Measurements from ENCODE around the gene HBS1L.
A peak's percentile ranks its signal among the peaks of the same experiment; 100 is the strongest.

HBS1L gene

DNA sequence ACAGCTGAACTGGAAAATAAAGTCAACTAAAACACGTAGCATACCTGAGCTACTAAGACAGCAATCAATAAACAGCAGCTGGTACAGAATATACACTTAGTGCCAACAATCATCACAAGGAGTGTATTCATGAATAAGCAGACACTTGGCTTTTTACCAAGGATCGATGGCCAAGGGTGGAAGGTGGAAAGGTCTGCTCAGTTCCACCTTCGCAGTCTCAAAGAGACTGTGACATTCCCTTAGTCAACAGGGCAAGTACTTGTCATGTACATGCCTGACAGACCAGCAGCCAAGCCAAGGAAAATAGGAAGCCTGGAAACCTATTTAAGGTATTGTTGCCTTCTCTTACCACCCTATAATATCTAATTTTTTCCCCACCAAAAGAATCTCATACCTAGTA lies 21.4 kb downstream of the HBS1L start:
- DNase-seq = no peak

DNA sequence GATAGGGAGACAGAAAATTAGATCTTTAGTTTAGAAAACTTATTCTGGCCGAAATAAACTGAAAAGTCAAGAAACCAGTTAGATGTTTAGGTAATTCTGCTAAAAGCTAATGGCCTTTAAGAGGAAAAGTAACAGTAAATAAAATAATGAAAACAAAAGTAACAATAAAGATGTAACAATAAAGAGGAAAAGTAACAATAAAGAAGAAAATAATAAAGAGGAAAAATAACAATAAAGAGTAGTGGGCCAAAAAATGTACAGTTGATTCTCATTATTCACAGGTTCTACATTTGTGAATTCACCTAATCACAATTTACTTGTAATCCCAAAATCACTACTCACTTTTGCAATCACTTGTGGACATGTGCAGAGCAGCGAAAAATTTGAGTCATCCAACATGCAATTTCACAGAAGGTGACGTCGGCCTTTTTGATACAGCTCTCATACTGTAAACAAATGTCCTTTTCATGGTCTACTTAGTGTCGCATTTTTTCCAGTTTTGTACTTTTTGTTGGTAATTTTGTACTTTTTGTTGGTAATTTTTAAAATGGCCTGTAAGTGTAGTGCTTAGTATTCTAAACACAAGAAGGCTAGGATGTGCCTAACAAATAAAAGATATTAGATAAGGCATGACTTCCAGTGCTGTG lies 24.0 kb downstream of the HBS1L start:
- peak; percentile 40 for DNase-seq

DNA sequence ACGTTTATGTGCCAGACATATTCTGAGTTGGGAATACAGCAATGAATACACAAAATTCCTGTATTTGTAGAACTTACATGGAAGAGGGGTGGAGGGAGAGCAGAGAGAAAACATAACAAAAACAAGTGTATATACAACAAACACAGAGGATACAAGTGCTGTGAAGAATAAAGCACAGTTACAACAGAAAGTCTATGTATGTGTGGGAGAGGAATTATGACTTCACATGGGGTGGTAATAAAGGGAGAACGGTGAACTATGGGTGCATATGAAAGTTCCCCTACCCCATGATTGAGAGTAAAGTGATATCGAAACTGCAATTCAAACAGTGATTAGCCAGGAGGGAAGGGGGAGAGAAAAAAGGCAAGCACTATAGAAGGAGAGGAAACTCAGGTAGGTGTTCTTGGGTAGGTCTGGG lies 24.6 kb downstream of the HBS1L start:
- DNase-seq = no peak

DNA sequence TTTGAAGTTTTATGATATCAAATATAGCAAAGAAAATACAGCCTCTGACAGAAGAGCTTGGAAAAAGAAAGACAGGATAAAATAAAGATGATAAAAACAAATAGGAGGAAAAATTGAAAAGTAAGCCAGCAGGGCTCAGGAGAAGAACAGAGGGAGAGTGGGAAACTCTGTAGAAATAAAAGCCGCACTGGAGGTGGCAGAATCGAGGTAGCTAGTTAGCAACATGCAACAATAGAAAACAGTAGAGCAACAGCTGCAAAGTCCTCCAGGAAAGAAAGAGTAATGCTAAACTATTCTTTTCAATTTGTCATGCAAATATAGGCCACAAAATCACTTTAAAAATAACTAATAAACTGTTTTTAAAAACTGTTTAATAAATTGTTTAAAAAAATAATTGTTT lies 28.8 kb downstream of the HBS1L start:
- no peak for DNase-seq

DNA sequence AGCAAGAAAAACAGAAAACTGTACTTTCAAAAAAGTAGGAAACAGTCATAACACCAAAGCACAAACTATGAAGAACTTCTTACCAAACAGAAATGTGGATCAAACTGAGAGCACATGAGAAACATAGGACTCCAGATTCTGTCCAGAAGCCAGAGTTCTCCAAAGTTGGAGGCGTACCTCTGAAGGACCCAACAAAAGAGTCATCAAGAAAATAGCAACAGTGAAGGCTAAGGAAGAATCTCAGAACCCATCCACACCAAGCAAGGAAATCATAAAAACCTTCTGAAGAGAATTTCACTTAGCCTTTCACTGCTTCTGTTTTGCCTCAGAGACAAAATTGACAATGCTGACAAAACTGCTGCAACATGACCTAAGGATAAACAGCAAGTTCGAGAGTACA lies 29.4 kb downstream of the HBS1L start:
- no peak for DNase-seq

DNA sequence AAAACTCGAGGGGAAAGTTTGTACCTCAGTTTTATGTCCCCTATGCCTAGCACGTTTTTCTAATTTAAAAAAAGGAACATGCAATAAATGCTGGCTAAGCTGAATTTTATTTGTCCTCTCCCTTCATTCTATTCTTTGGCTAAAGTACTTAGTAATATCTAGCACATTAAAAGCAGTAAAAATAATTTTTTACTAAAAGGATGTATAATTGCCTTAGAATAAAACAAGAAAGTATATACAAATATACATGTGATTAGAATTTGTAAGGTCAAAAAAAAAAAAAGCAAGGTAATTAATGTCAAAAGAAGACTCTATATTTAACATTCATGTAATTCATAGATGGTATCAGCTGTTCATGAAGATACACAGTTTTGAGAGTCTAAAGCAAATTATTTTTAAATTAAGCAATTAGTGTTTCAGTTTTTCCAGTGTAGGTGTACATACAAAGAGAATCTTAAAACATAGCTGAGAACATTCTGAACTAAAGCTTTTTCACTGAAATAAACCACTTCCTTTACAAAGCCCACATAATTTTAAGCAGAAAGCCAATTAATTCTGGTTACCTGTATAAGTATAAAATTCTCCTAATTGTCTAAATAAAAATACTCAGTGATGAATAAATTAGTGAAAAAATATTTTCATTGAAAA lies 32.4 kb downstream of the HBS1L start:
- DNase-seq = no peak

DNA sequence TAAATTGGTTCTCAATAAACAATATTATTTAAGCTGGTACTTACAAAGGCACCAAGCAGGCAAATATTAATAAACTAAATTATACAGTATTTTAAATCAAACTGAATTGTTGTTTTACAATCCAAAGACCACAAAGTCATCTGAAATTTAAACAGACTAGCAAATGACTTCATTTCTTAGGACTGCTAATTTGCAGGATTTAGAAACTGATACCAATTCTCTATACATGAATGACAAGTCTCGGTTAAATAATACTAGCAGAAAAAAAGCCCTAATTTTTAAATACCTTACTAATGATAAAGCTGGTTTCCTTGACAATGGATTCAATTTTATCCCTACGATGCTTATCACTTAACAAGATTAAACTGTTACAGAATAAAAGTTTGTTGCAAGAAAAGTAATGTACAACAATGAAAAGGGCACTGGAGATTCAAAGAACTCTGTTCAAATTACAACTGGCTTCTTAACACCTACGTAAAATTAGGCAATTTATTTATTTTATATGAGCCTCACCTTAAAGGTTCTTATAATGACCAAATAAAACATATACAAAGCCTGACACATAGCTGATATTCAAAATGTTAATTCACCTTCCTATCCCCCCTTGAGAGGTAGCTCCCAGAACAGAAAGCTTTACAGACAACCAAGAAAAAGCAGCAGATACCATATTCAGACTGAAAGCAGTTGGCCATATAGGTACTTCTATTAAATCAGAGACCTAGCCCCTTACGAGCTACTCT lies 33.1 kb downstream of the HBS1L start:
- DNase-seq = no peak

DNA sequence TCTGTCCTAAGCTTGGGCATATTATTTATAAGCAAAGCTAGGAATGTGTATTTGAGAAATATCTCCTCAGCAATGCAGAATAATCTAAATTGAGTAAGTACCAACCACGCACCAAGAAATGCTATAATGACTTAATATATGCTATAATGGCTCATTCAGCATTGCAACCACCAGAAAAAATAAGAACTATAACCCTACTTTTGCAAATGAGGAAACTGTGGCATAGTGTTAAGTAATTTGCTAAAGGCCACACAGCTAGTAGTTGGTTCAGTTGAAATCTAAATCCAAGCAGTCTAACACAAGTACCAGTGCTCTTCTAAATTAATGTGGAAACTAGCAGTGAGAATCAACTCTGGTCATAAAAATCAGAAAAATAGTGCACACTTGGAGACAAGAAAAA lies 35.7 kb downstream of the HBS1L start:
- no peak for DNase-seq

DNA sequence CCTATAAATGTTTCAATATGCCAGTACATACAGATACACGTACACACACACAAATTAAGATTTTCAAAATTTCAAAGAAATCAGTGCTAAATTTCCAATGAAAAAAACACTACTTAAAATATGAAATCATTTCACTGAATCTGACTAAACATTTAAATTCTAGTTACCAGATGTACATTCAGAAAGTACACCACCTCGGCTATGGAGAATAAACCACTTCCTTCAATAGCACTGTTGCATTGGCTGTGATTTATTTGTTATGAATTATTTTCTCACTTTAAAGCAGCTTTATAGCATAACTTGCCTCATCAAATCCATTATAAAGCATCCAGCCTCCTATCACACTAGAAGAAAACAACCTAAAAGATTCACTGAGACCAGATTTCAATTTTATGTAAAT lies 36.6 kb downstream of the HBS1L start:
- no peak for DNase-seq

DNA sequence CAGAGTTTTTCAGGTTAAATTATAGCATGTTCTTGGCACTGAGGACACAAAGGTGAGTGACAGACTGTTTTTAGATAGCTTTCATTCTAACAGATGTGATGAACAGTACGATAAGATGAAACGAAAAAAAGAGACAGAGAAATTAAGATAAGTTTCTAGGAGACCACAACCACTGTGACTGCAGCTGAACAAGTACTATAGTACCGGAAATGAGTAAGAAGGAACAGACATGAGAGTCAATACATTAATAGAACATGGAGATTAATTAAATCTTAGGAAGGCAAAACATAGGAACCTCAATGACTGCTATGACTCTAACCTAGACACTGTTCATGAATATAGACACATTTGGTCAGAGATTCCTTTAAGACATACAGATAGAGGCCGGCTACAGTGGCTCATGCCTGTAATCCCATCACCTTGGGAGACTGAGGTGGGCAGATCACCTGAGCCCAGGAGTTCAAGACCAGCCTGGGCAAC lies 40.2 kb downstream of the HBS1L start:
- peak; percentile 38 for DNase-seq

DNA sequence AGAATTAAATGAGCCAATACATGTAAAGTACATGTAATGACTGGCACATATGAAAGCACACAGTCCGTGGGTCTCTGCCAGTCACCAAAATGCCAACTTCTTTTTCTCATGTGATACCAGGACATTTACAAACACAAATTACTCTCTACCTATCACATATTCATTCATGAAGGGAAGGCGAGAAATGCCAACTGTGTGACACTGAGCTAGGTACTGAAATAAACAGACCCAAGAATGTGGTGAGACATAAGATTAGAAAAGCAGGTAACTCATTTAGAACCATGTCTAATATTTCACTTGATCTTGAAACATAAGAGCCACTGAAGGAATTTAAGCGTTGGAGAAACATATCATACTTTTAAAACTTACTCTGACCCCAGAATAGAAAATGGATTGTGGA lies 41.4 kb downstream of the HBS1L start:
- no peak for DNase-seq

DNA sequence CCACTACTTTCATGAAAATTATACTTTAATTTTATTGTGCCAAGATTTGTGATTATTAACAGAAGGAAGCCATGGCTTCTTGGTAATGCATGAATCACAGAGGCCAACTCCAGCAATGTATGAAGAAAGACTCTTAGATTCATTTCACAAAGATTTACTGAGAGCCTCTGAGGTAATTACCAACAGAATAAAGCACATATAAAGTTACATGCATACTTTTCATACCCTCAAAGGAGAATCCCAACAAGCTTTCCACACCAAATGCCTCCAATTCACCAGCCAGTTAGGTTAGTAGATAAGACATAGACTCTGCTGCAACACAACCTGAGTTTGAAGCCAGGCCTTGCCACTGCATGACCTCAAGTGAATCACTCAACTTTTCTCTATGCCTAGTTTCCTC lies 41.9 kb downstream of the HBS1L start:
- no peak for DNase-seq

DNA sequence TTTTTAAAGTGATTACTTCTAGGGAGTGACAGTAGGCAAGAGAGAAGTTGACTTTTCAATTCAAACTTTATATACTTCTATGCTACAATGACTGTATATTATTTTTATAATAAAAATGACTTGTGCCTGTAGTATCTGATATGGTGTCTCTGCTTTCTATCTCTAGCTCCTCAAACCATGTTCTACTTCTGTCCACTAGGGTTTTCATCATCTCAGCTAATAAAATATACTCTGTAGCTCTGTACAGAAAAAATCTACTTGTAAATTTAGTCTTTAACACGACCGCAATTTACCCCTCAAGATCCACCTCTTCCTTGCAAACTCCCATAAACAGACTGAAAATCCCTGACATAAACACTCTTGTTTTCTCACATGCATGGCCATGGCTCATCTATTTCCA lies 42.3 kb downstream of the HBS1L start:
- no peak for DNase-seq

DNA sequence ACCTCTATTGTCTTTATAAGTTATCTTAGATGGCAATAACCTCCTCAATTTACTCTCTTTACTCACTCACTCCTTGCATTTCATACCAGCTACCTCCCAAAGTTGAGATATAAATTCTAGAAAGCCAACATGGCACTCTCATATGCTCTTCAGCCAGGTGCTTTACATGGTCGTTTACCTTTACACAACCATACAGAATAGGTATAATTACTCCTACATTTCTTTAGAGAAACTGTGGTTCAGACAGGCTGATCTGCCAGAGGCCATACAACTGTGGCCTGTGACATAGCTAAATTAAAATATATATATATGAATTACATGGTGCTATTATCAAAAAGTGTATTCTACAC lies 45.7 kb downstream of the HBS1L start:
- DNase-seq = no peak

DNA sequence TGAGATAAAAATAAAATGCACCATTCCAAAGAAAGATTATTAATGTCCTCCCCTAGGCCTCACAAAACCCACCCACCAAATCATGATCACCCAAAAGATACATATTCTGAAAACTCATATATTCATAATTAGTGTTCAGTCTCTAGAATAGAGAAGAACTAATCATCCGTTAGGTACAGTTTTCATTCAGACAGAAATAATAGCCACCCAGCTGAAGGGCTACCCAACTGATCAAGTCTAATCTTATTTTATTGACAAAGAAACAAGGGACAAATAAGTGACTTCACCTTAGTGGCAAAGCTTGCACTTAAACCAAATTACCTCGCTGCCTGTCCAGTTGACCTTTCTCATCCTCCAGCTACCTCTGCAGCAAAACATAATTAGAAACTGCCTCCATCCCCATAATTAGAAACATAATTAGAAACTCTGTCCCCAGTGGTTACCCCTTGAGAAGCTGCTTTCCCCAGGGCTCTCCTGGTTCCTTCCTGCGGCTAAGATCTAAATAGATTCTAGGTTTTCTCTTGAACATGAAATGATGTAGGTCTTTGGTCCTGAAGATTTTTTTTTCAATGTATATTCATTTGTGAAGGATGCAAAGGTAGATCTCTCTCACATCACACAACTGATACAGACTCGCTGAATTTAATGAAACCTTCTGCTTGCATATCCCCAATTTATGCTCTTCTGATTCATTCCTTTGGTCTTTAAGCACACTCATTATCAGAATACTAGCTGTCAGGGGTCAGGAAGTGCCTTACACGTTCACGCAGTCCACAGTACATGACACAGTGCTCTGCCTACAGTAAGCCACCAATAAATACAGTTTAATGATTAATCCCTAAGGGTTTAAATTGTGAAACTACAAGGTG lies 46.3 kb downstream of the HBS1L start:
- no peak for DNase-seq

DNA sequence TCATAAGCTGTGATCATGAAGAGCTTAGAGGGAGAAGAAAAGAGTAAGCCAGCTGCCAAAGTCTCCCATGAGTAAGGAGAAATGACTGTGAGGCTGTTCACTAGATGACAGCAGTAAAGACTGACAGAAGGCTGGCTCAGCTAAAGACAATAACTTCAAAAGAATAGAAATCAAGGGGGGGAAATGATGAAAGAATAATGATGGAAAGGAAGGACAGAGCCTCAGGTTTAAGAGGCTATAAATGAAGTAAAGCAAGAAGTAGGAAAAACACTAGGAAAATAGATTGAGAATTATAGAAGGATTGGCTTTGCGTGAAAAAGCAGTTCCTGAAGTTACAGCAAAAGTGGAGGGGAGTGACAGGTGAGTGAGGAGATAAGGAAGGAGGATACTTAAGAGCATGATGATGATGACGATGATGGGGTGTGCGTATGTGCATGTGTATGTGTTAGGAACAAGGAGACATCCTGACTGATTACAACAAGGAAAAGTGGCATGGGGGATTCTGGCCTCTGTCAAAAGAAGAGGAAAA lies 48.2 kb downstream of the HBS1L start:
- DNase-seq = no peak

DNA sequence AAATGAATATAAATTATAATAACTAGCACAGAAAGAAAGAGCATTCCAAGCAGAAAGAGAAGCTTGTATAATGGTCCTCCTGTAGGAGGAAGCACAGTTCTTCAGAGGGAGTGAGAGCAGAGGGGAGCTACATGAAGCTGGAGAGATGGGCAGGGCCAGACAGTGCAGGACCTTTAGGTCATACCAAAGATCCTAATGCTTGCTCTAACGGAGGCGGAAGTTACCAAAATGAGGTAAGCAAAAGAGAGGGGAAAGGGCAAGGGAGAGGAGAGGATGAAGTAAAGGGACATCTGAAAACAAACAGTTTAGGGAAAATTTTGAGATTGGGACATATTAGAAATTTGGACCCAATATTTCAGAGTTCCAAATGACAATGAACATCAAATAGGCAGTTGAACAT lies 50.2 kb downstream of the HBS1L start:
- DNase-seq = no peak

DNA sequence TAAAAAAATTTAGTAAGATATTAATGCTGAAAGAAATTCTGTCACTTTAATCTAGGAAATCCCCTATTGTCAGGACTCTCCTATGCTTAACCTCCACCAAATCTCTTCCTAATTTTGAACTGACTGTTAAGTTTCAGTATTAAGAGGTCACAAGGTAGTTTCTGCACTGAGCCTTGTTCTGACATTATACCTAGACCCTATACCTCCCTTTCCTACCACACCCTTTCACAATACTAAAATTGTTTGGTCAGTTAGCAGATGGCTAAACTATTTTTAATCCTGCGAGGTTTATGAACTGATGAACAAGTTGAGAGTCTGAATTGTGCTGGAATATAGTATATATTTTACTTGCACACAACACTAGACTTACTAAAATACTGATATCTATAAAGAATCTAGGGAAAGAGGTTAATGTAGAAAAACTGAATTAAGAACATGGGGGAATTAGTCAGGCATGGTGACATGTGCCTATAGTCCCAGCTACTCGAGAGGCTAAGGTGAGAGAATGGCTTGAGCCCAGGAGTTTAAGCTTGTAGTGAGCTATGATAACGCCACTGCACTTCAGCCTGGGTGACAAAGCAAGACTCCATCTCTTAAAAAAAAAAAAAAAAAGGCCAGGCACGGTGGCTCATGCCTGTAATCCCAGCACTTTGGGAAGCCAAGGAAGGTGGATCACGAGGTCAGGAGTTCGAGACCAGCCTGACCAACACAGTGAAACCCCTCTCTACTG lies 51.5 kb downstream of the HBS1L start:
- no peak for DNase-seq

DNA sequence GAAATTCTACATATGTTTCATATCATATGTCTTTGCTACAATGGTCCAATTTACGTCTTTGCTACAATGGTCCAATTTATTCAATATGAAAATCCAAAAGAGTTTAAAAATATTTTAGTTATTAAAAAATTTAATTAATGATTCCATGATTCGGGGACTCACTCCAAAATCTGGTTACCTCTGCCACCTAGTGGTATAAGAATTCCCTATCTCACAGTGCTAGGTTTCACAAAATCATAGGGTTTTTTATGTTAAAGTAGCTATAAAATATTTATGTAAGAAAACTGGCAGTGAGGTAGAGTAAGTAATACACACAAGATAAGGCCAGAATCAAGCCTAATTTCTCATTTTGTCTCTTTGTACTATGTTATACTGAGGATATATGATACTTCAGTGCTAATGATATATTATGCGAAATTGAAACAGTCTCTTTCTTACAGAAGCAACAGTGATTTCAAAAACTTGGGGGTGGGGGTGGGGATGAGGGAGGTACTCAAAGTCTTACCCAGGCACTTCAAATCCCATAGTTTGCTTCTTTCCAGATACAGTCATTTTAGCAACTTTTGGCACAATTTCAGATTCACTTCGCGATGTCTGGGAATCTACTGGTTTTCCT lies 52.3 kb downstream of the HBS1L start:
- DNase-seq = no peak

DNA sequence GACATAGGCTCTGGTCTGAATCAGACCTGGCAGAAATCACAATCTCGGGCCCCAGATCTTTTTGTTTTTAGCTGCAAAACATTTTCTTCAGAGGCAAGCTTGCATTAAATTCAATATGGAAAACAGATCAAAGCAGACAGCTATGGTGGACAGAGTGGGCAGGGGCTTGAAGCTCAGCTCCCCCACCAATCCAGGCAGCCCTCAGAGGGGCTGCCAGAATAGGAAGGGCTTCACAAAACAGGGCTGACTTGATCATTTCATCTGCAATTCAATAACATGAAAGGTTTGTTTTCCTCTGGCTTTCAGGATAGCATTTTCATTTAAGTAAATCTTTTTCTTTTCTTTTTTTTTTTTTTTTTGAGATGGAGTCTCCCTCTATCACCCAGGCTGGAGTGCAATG lies 55.5 kb downstream of the HBS1L start:
- DNase-seq = no peak

DNA sequence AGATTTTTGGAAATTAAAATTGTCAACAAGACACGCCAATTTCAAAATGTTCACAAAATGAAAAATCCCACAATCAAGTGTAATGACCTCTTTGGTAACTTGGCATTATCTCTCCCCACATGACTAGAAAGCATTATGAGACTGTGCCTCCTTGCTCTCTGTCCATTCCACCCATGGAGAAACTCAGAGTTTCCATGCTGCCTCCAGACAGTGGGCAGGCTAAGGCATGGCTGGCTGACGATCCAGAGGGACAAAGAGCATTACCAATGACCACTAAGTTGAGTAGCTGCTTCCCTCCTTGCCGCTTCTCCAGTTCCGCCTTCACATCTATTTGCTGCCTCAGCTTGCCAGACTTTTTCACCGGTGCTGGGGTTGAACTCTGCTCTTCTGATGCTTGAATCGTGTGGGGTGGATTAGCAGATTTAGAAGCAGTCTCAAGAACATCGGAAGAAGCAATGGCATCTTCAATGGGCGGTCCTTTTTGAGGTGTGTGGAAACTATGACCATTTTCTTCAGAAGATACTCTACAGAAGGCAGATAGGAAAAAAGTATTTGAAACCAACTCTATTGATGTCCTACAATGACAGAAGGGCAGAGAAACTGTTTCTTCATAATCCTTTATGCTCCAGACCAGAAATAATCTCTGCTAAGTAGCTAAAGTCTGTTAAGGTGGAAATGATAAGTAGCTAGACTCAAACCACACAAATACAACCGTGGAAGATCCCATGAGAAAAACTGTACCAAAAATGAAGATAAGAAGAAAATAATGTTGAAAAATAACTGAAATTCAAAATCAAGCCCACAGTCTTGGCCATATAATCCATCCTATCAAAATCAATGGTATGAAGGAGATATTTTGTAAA lies 57.3 kb downstream of the HBS1L start:
- no peak for DNase-seq

Measured in CD4-positive, alpha-beta T cell treated with Interleukin-17A for 4 hours (primary cell).